MG63 (cell line): ENCODE data around the gene DTNB. TPM values are rescaled to one million over a fixed set of nuclear protein-coding genes. Genes with fewer than 3 reads are reported as not detected.
"Not testable (repeated sequence)": the region's sequence is repeated elsewhere in the genome, so short reads cannot be mapped to it uniquely, and the experiment has no call there.

Experiments used
- DNase-seq: peaks from one replicate; pipeline ENCODE4 v3.0.0-alpha.2; 2020
- H3K27me3 ChIP-seq: fragments of 250-450 bp; sonication (Bioruptor Pico); 2 replicates; pipeline ENCODE4 v1.5.1; 2020; ENCODE audit warnings: mild to moderate bottlenecking, moderate library complexity
- H3K36me3 ChIP-seq: fragments of 250-450 bp; sonication (Bioruptor Pico); 2 replicates; pipeline ENCODE4 v1.5.1; 2020; ENCODE audit warnings: mild to moderate bottlenecking, moderate library complexity
- H3K4me3 ChIP-seq: fragments of 250-450 bp; sonication (Bioruptor Pico); 2 replicates; pipeline ENCODE4 v1.5.1; 2020; ENCODE audit warnings: mild to moderate bottlenecking, moderate library complexity
- H3K9me3 ChIP-seq: fragments of 250-450 bp; sonication (Bioruptor Pico); 2 replicates; pipeline ENCODE4 v1.5.1; 2020; ENCODE audit warnings: mild to moderate bottlenecking, moderate library complexity
- total RNA-seq: library from RNA; depleted of rRNA; stranded (reverse); fragments of >200 nt; shearing (Covaris generic); gene quantifications from 2 replicates; pipeline ENCODE4 v1.2.3, GENCODE V29; 2014; ENCODE audit warnings: low replicate concordance

DTNB gene
- total RNA-seq, 1 experiment from 2014 or later: 8.2 TPM

DNA sequence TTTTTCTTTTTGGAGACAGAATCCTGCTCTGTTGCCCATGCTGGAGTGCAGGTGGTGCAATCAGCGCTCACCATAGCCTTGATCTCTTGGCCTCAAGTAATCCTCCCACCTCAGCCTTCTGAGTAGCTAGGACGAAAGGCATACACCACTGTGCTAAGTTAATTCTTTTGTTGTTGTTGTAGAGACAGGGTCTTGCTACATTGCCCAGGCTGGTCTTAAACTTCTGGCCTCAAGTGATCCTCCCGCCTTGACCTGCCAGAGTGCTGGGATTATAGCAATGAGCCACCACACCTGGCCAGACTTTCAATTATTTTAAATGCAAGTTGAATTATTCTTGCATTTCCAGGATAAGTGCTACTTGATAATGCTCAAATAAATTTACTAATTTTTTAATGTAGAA is 126.5 kb downstream of the DTNB start:
- Histone ChIP-seq H3K9me3 (no peaks in the 10 kb centered on the region), H3K27me3 (no peaks in the 10 kb centered on the region), H3K36me3 (no peaks in the 10 kb centered on the region), H3K4me3 (no peak overlapping the region)
- no peak for DNase-seq

DNA sequence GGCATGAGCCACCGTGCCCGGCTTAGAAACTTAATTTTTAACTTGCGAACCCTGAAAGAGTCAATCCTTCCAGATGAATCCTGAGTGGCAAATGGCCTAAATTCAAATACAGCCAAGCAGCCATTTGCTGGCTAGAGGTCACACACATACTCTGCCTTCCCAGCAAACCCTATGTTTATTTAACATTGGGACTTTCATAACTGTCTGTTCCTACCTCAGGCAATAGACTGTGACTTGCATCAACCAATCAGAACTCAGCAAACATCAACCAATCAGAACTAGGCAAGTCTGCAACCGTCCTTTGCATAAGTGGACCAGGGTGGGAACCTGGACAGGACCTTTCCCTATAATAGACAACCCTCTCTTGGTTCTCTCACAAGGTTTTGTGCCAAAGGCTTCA is 127.5 kb downstream of the DTNB start:
- no peaks in the 10 kb centered on the region for H3K27me3 ChIP-seq
- no peak for DNase-seq
- H3K4me3 ChIP-seq: no peak overlapping the region
- no peaks in the 10 kb centered on the region for H3K9me3 ChIP-seq
- no peaks in the 10 kb centered on the region for H3K36me3 ChIP-seq

DNA sequence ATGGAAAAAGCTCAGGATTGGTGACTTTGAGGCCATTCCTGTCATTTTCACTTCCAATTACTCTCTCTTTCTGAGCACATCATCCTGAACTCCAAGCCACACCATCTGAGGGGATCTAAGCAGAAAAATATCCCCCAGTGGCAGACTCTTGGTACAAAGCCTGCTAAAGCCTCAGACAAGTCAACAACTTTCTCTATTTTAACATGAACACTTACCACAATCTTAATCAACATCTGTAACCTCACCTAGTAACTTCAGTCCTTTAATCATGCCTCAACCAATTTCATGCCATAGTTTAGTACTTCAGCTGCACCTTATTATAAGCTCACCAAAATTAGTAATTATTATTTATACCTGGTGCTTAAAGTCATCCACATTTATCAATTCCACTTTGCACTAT is 128.9 kb downstream of the DTNB start:
- Histone ChIP-seq H3K9me3 (no peaks in the 10 kb centered on the region), H3K27me3 (no peaks in the 10 kb centered on the region), H3K4me3 (no peak overlapping the region), H3K36me3 (no peaks in the 10 kb centered on the region)
- no peak for DNase-seq

DNA sequence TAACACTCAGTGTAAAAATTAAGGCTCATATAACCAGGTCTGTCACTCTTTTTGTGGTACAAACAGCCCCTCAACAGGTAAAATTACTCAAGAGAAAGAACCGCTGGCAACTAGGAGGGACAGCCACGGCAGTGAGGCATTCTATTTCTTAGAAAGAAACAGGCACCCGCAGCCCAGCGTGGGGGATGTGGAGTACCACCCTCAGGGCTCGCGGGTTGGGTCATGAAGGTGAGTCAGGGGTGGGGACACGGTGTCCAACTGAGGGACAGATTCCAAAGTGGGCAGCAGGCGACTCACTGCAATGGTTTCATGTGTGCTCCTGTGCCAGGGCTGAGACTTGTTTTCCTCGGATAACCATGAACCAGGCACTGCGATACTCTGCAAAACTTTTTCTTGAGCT is 129.4 kb downstream of the DTNB start:
- Histone ChIP-seq H3K9me3 (no peaks in the 10 kb centered on the region), H3K4me3 (no peak overlapping the region), H3K27me3 (no peaks in the 10 kb centered on the region), H3K36me3 (no peaks in the 10 kb centered on the region)
- no peak for DNase-seq

DNA sequence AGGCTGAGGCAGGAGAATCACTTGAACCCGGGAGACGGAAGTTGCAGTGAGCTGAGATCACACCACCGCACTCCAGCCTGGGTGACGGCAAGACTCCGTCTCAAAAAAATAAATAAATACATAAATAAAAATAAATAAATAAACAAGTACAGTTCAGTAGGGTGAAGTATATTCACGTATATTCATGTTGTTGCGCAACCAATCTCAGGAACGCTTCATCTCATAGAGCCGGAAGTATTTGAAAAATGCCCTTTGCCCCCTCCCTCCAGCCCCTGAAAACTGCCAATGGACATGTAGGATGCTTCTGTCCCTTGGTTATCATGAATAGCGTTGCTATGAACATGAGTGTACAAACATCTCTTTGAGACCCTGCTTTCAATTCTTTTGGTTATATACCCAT is 132.0 kb downstream of the DTNB start:
- Histone ChIP-seq H3K4me3 (no peak overlapping the region), H3K27me3 (no peaks in the 10 kb centered on the region), H3K9me3 (no peaks in the 10 kb centered on the region), H3K36me3 (no peaks in the 10 kb centered on the region)
- DNase-seq: no peak

DNA sequence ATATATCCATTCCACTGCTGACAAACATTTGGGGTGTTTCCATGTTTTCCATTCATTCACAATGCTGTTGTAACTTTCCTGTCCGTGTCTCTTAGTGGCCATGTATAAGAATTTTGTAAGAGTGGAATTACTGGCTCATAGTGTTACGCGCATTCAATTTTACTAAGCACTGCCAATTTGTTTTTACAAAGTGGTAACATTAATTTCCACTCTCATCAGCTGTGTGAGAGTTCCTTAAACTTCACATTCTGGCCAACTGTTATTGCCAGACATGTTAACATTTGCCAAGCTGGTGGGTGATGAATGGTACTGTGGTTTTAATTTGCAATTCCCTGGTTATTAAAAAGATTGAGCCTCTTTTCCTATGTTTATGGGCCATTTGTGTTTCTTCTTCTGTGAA is 134.2 kb downstream of the DTNB start:
- no peaks in the 10 kb centered on the region for H3K27me3 ChIP-seq
- no peaks in the 10 kb centered on the region for H3K9me3 ChIP-seq
- H3K36me3 ChIP-seq: no peaks in the 10 kb centered on the region
- H3K4me3 ChIP-seq: no peak overlapping the region
- no peak for DNase-seq

DNA sequence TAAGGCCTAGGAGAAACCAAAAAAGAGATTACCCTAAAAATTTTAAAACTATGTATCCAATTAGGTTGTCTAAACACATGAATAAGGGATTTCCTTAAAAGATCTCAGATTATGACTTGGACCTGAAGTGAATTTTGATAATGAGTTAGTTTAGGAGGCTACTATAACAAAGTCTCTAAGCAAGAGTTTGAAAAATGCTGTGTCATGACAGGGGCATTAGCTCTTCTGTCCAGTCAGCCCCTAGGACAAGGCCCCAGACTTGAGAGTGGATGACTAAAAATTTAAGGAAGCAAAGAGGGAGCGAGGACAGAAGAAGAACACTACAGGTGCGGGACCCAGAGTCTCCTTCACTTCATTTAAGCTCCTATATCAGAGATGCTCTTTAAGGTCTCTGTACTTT is 135.9 kb downstream of the DTNB start:
- H3K36me3 ChIP-seq: no peaks in the 10 kb centered on the region
- no peaks in the 10 kb centered on the region for H3K9me3 ChIP-seq
- no peak overlapping the region for H3K4me3 ChIP-seq
- no peaks in the 10 kb centered on the region for H3K27me3 ChIP-seq
- no peak for DNase-seq

DNA sequence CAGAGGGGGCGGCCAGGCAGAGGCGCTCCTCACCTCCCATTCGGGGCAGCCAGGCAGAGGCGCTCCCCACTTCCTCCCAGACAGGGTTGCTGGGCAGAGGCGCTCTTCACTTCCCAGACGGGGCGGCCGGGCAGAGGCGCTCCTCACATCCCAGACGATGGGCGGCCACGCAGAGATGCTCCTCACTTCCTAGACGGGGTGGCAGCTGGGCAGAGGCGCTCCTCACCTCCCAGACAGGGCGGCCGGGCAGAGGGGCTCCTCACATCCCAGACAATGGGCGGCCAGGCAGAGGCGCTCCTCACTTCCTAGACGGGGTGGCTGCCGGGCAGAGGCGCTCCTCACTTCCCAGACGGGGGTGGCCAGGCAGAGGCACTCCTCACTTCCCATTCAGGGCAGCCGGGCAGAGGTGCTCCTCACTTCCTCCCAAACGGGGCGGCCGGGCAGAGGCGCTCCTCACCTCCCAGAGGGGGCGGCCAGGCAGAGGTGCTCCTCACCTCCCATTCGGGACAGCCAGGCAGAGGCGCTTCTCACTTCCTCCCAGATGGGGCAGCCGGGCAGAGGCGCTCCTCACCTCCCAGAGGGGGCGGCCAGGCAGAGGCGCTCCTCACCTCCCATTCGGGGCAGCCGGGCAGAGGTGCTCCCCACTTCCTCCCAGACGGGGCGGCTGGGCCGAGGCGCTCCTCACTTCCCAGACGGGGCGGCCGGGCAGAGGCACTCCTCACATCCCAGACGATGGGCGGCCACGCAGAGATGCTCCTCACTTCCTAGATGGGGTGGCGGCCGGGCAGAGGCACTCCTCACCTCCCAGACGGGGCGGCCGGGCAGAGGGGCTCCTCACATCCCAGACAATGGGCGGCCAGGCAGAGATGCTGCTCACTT is 137.7 kb downstream of the DTNB start:
- not testable (repeated sequence) for H3K9me3 ChIP-seq, H3K27me3 ChIP-seq, H3K36me3 ChIP-seq, DNase-seq, H3K4me3 ChIP-seq

DNA sequence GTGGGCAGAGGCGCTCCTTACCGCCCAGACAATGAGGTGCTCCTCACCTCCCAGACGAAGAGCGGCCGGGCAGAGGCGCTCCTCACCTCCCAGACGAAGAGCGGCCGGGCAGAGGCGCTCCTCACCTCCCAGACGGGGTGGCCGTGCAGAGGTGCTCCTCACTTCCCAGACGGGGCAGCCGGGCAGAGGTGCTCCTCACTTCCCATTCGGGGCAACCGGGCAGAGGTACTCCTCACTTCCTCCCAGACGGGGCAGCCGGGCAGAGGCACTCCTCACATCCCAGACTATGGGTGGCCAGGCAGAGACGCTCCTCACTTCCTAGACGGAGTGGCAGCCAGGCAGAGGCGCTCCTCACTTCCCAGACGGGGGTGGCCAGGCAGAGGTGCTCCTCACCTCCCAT is 138.4 kb downstream of the DTNB start:
- H3K36me3 ChIP-seq, DNase-seq, H3K4me3 ChIP-seq, H3K27me3 ChIP-seq, H3K9me3 ChIP-seq: not testable (repeated sequence)

DNA sequence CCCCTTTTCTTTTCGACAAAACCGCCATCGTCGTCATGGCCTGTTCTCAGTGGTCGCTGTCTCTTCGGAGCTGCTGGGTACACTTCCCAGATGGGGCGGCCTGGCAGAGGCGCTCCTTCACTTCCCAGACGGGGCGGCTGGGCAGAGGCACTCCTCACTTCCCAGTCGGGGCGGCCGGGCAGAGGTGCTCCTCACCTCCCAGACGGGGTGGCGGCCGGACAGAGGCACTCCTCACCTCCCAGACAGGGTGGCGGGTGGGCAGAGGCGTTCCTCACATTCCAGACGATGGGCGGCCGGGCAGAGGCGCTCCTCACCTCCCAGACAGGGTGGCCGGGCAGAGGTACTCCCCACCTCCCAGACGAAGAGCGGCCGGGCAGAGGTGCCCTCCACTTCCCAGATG is 138.9 kb downstream of the DTNB start:
- no peaks in the 10 kb centered on the region for H3K36me3 ChIP-seq
- no peaks in the 10 kb centered on the region for H3K9me3 ChIP-seq
- no peaks in the 10 kb centered on the region for H3K27me3 ChIP-seq
- DNase-seq: no peak
- no peak overlapping the region for H3K4me3 ChIP-seq

DNA sequence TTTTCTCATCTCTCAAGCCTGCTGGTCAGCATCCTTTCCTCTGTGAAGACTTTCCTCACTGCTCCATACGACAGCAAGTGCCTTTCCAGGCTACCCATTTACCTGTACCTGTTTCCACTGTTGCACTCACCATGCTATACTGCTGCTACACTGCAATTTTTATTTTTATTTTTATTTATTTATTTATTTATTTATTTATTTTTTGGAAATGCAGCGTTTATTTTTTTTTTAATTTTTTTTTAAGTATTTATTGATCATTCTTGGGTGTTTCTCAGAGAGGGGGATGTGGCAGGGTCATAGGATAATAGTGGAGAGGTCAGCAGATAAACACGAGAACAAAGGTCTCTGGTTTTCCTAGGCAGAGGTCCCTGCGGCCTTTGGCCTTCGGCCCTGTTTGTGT is 139.6 kb downstream of the DTNB start:
- not testable (repeated sequence) for H3K36me3 ChIP-seq, H3K27me3 ChIP-seq, H3K4me3 ChIP-seq, DNase-seq, H3K9me3 ChIP-seq

DNA sequence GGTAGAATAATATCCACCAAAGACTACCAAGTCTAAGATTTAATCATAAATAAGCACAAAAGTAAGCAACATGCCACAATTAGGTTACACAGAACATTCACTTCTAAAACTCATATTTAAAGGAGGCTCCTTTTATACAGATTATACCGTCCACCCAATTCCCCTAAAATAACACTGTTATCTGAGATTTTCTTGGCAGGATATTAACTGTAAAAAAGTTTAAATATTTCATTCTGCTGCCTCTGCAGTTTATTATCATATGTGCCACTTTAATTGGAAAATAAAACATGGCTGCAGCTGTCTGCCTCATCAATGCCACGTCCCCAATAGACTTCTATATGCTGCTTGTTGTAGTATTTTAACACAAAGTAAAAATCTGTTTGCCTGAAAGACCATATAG is 140.9 kb downstream of the DTNB start:
- Histone ChIP-seq H3K36me3 (no peaks in the 10 kb centered on the region), H3K9me3 (no peaks in the 10 kb centered on the region), H3K27me3 (no peaks in the 10 kb centered on the region), H3K4me3 (no peak overlapping the region)
- no peak for DNase-seq

DNA sequence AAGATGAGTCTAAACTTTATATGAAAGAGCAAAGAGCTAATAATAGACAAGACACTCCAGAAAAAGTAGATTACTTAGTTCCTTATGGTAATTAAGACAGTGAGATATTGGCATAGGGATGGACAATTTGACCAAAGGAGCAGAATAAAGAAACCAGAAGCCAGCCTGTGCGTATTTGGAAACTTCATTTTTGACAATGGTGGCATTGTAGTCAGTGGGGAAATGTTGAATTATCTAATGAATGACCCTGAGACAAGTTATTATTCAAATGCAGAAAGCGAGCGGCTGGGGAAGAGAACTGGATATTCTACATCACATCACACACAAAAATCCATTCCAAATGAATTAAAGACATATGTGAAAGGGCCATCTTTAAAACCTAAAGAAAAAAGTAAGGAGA is 144.3 kb downstream of the DTNB start:
- Histone ChIP-seq H3K36me3 (no peaks in the 10 kb centered on the region), H3K4me3 (no peak overlapping the region), H3K9me3 (no peaks in the 10 kb centered on the region), H3K27me3 (no peaks in the 10 kb centered on the region)
- no peak for DNase-seq

DNA sequence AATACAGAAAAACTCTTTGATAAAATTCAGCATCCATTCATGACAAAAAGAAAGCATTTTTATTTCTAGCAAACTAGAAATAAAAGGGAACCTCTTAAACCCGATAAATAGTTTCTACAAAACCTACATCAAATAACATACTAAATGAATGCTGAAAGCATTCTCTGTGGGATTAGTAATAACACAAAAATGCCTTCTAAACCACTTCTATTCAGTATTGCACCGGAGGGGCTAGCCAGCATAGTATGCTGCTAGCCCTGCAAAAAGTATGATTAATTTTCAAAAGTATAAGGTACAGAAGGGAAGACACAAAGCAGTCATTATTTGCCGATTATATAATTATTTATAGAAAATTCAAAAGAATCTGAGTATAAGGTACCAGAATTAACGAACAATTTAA is 145.2 kb downstream of the DTNB start:
- H3K27me3 ChIP-seq: no peaks in the 10 kb centered on the region
- no peaks in the 10 kb centered on the region for H3K36me3 ChIP-seq
- DNase-seq: no peak
- H3K4me3 ChIP-seq: no peak overlapping the region
- H3K9me3 ChIP-seq: no peaks in the 10 kb centered on the region

DNA sequence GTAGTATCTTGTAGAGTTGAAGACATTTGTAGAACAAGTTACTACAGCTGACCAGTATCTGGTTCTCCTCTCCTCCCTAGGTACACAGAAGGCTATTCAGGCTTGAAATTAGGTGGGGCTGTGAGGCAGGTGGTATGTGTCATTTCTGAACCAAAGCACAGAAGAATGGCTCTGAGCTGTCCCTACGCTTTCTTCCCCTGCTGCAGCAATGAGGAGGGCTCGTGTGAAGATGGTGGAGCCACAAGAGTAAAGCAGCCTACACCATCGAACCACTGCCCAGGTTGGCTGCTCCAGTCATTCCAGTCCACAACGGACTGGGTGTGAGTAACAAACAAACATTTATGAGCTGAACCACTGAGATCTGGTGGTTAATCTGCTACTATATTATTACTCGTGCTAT is 148.9 kb downstream of the DTNB start:
- Histone ChIP-seq H3K27me3 (no peaks in the 10 kb centered on the region), H3K4me3 (no peak overlapping the region), H3K36me3 (no peaks in the 10 kb centered on the region), H3K9me3 (no peaks in the 10 kb centered on the region)
- no peak for DNase-seq

DNA sequence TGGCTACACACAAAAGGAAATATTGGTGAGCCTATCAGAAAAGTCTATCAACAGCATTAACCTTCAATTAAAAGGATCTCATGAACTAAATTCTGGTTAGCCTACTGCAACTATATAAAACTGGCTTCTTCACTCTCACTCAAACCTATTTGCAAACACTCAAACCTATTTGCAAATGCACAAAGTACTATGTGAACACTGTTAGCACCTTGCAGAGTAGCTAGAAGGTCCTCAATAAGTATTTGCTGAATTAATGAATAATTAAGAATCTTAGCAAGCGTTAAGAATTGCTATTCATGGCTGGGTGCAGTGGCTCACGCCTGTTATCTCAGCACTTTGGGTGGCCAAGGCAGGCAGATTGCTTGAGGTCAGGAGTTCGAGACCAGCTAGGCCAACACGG is 150.3 kb downstream of the DTNB start:
- H3K36me3 ChIP-seq: no peaks in the 10 kb centered on the region
- DNase-seq: no peak
- no peaks in the 10 kb centered on the region for H3K27me3 ChIP-seq
- no peak overlapping the region for H3K4me3 ChIP-seq
- H3K9me3 ChIP-seq: no peaks in the 10 kb centered on the region

DNA sequence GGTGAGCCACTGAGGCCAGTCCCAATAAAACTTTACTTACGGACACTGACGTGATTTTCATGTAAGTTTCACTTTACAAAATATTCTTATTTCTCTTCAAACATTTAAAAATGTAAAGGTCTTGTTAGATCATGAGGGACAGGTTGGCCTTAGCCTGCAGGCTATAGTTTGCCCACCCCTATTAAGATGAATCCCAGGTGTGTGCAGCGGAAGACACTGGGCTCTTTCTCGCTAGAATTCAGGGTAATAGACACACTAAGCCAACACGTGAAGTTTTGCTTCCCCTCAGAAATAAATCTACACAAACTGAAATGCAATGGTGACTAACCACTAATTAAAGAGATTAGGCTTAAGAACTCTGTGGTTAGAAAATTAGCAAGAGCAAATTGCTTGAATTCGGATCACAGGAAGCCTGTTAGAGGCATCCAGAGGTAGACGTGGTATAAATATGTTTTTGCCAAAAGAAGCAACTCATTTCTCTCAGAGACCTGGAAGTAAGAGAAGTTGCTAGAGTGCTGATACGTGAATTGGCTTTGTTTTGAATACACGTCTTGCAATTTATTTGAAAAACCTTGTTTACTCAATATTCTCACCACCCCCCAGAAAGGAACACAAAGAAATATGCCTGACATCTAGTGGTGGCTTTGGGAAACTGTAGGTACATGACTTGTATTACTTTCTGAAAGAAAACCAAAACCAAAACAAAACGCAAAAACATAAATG is 151.6 kb downstream of the DTNB start:
- no peak overlapping the region for H3K4me3 ChIP-seq

DNA sequence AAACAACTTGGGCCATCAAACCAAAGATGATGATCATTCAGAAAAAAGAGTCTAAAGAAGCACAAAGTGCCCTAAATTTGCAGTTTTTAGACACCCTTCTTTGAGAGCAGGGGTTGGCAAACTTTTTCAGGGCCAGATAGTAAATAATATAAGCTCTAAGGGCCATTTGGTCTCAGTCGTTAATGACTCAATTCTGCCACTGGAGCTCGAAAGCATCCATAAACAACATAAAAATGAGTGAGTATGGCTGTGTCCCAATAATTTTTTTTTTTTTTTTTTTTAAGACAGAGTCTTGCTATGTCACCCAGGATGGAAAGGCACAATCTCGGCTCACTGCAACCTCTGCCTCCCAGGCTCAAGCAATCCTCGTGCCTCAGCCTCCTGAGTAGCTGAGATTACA is 152.3 kb downstream of the DTNB start:
- DNase-seq: no peak
- H3K9me3 ChIP-seq: no peaks in the 10 kb centered on the region
- no peaks in the 10 kb centered on the region for H3K36me3 ChIP-seq
- no peak overlapping the region for H3K4me3 ChIP-seq
- no peaks in the 10 kb centered on the region for H3K27me3 ChIP-seq

More for the DNA sequence above, 151.6 kb downstream of the DTNB start:
- no peaks in the 10 kb centered on the region for H3K27me3 ChIP-seq
- DNase-seq: no peak
- no peaks in the 10 kb centered on the region for H3K36me3 ChIP-seq
- H3K9me3 ChIP-seq: no peaks in the 10 kb centered on the region
